ENCODE data around the gene MEIG1.
"Not testable (repeated sequence)": the region's sequence is repeated elsewhere in the genome, so short reads cannot be mapped to it uniquely, and the experiment has no call there.

The MEIG1 gene

GRCh38 chr10:14936584-14936983 is 22.6 kb upstream of the MEIG1 start:
- no peak for TF ChIP-seq ARNT (IDR thresholded peaks at IDR 0.05)
- DNase-seq (ENCODE audit: extremely low spot score): no peak
- POLR2A ChIA-PET: no interaction called here
- CTCF ChIA-PET: no interaction called here

GRCh38 chr10:14938971-14939370 is 20.2 kb upstream of the MEIG1 start:
- DNase-seq (ENCODE audit: extremely low spot score); POLR2A ChIA-PET; CTCF ChIA-PET: not testable (repeated sequence)

- CTCF ChIA-PET; POLR2A ChIA-PET; DNase-seq (ENCODE audit: extremely low spot score): not testable (repeated sequence)
Observed at GRCh38 chr10:14942147-14942949, 16.8 kb upstream of the MEIG1 start.

GRCh38 chr10:14942950-14943338 is 16.2 kb upstream of the MEIG1 start:
- POLR2A ChIA-PET; DNase-seq (ENCODE audit: extremely low spot score); CTCF ChIA-PET: not testable (repeated sequence)

GRCh38 chr10:14945108-14945507 is 14.1 kb upstream of the MEIG1 start:
- TF ChIP-seq LEF1 (IDR thresholded peaks at IDR 0.05; ENCODE audit: borderline replicate concordance) (no peak), FOXA1 (IDR thresholded peaks at IDR 0.05) (no peak), ELF4 (IDR thresholded peaks at IDR 0.05) (no peak), FOXM1 (IDR thresholded peaks at IDR 0.05; ENCODE audit: borderline replicate concordance) (no peak), L3MBTL2 (conservative IDR thresholded peaks at IDR 0.05) (no peak)
- DNase-seq (ENCODE audit: extremely low spot score): no peak
- POLR2A ChIA-PET: no interaction called here
- CTCF ChIA-PET: interaction anchor here (0.7 kb wide), 1 partner anchor 1939 kb away, joined by 5 read pairs; no protein-coding TSS in a partner anchor

- no peak for DNase-seq (ENCODE audit: extremely low spot score)
- POLR2A ChIA-PET: interaction anchor here (2.4 kb wide), 1 partner anchor 12 kb away, joined by 7 read pairs; the partner anchor contains the start of gene MEIG1
- CTCF ChIA-PET: no interaction called here
- TF ChIP-seq TARDBP (IDR thresholded peaks at IDR 0.05) (no peak), SUZ12 (IDR thresholded peaks at IDR 0.05) (no peak), PKNOX1 (IDR thresholded peaks at IDR 0.05) (no peak), LEF1 (IDR thresholded peaks at IDR 0.05; ENCODE audit: borderline replicate concordance) (no peak), CTBP1 (IDR thresholded peaks at IDR 0.05; ENCODE audit: borderline replicate concordance) (no peak), NFRKB (IDR thresholded peaks at IDR 0.05) (no peak), HDGF (IDR thresholded peaks at IDR 0.05; ENCODE audit: borderline replicate concordance) (no peak), FOXA1 (IDR thresholded peaks at IDR 0.05) (no peak), L3MBTL2 (conservative IDR thresholded peaks at IDR 0.05) (no peak), SP1 (IDR thresholded peaks at IDR 0.05) (no peak), FOXK2 (IDR thresholded peaks at IDR 0.05) (no peak), ARNT (IDR thresholded peaks at IDR 0.05) (no peak), ELF4 (IDR thresholded peaks at IDR 0.05) (no peak), BHLHE40 (IDR thresholded peaks at IDR 0.05; ENCODE audit: borderline replicate concordance) (no peak), ZNF384 (IDR thresholded peaks at IDR 0.05) (no peak), FOXM1 (IDR thresholded peaks at IDR 0.05; ENCODE audit: borderline replicate concordance) (no peak)
Observed at GRCh38 chr10:14947268-14947667, 11.9 kb upstream of the MEIG1 start.

GRCh38 chr10:14949291-14949690 is 9.9 kb upstream of the MEIG1 start:
- CTCF ChIA-PET: no interaction called here

More at GRCh38 chr10:14949291-14949690, 9.9 kb upstream of the MEIG1 start:
- POLR2A ChIA-PET: interaction anchor here (2.1 kb wide), 1 partner anchor 10 kb away, joined by 7 read pairs; the partner anchor contains the start of gene MEIG1
- TF ChIP-seq ZNF384 (IDR thresholded peaks at IDR 0.05) (no peak), TARDBP (IDR thresholded peaks at IDR 0.05) (no peak), CTBP1 (IDR thresholded peaks at IDR 0.05; ENCODE audit: borderline replicate concordance) (no peak), L3MBTL2 (conservative IDR thresholded peaks at IDR 0.05) (no peak), FOXK2 (IDR thresholded peaks at IDR 0.05) (no peak), ARNT (IDR thresholded peaks at IDR 0.05) (no peak), PKNOX1 (IDR thresholded peaks at IDR 0.05) (no peak), SUZ12 (IDR thresholded peaks at IDR 0.05) (no peak), SP1 (IDR thresholded peaks at IDR 0.05) (no peak), BHLHE40 (IDR thresholded peaks at IDR 0.05; ENCODE audit: borderline replicate concordance) (no peak), NFRKB (IDR thresholded peaks at IDR 0.05) (no peak), LEF1 (IDR thresholded peaks at IDR 0.05; ENCODE audit: borderline replicate concordance) (no peak), ELF4 (IDR thresholded peaks at IDR 0.05) (no peak), FOXM1 (IDR thresholded peaks at IDR 0.05; ENCODE audit: borderline replicate concordance) (no peak), HDGF (IDR thresholded peaks at IDR 0.05; ENCODE audit: borderline replicate concordance) (no peak), FOXA1 (IDR thresholded peaks at IDR 0.05) (no peak)
- no peak for DNase-seq (ENCODE audit: extremely low spot score)

Data from HEK293T (cell line).